HepG2 (cell line): ENCODE results near the gene KRI1. TPM values are rescaled to one million over a fixed set of nuclear protein-coding genes. Genes with fewer than 3 reads are reported as not detected.

Experiments
- ADNP ChIP-seq: sonication (generic); formaldehyde crosslinking; IDR thresholded peaks from 2 replicates; pipeline ENCODE4 v1.4.0; 2020; ENCODE audit warnings: missing genetic modification reagents
- CERS6 ChIP-seq: sonication (generic); formaldehyde crosslinking; IDR thresholded peaks from 2 replicates; pipeline ENCODE4 v1.5.0; 2020; ENCODE audit warnings: missing genetic modification reagents
- E2F1 ChIP-seq: sonication (generic); formaldehyde crosslinking; IDR thresholded peaks from 2 replicates; pipeline ENCODE4 v1.5.0; 2020; ENCODE audit warnings: missing genetic modification reagents
- GLI4 ChIP-seq: sonication (generic); formaldehyde crosslinking; IDR thresholded peaks from 2 replicates; pipeline ENCODE4 v1.5.1; 2020; ENCODE audit warnings: missing genetic modification reagents, mild to moderate bottlenecking, moderate library complexity, borderline replicate concordance
- HNRNPL ChIP-seq: fragments of 200-400 bp; formaldehyde crosslinking; IDR thresholded peaks from 2 replicates; pipeline ENCODE4 v1.6.1; 2017; ENCODE audit warnings: mild to moderate bottlenecking, low read depth, low read length
- IRF9 ChIP-seq: sonication (generic); formaldehyde crosslinking; IDR thresholded peaks from 2 replicates; pipeline ENCODE4 v1.8.0; 2022; ENCODE audit warnings: missing genetic modification reagents, mild to moderate bottlenecking, borderline replicate concordance
- KAT8 ChIP-seq: IDR thresholded peaks from 2 replicates; pipeline ENCODE4 v1.6.1; 2016; ENCODE audit warnings: missing genetic modification reagents, missing compliant biosample characterization
- NFE2L1 ChIP-seq: sonication (generic); formaldehyde crosslinking; IDR thresholded peaks from 2 replicates; pipeline ENCODE4 v1.4.0; 2020; ENCODE audit warnings: missing genetic modification reagents, mild to moderate bottlenecking, borderline replicate concordance
- REL ChIP-seq: sonication (generic); formaldehyde crosslinking; conservative IDR thresholded peaks from 2 replicates; pipeline ENCODE4 v1.8.0; 2022; ENCODE audit warnings: mild to moderate bottlenecking, missing genetic modification reagents, moderate library complexity
- SALL1 ChIP-seq: sonication (generic); formaldehyde crosslinking; IDR thresholded peaks from 2 replicates; pipeline ENCODE4 v1.8.0; 2022; ENCODE audit warnings: mild to moderate bottlenecking, missing genetic modification reagents
- SMAD1 ChIP-seq: sonication (generic); formaldehyde crosslinking; IDR thresholded peaks from 2 replicates; pipeline ENCODE4 v1.4.0; 2020; ENCODE audit warnings: missing genetic modification reagents, low read depth, mild to moderate bottlenecking, borderline replicate concordance
- TAF15 ChIP-seq: fragments of 200-400 bp; formaldehyde crosslinking; IDR thresholded peaks from one replicate; pipeline ENCODE4 v1.6.1; 2018; ENCODE audit warnings: mild to moderate bottlenecking, low read depth, low read length; ENCODE audit not compliant: poor library complexity, severe bottlenecking
- USF2 ChIP-seq, 2 experiments: sonication (generic) in 1 of 2; formaldehyde crosslinking in 1 of 2; IDR thresholded peaks; 2 replicates each; pipeline versions ENCODE4 v1.5.1 to v1.6.1; 2011 to 2020; ENCODE audit warnings: borderline replicate concordance in 1 of 2, low read depth in 1 of 2, low read length in 1 of 2, mild to moderate bottlenecking in 1 of 2, missing genetic modification reagents in 1 of 2, moderate library complexity in 1 of 2
- ZNF44 ChIP-seq: sonication (generic); formaldehyde crosslinking; IDR thresholded peaks from 2 replicates; pipeline ENCODE4 v1.5.1; 2020; ENCODE audit warnings: mild to moderate bottlenecking, missing genetic modification reagents
- ZNF607 ChIP-seq: sonication (generic); formaldehyde crosslinking; IDR thresholded peaks from 2 replicates; pipeline ENCODE4 v1.5.1; 2020; ENCODE audit warnings: missing genetic modification reagents, mild to moderate bottlenecking, borderline replicate concordance
- ZNF710 ChIP-seq: sonication (generic); formaldehyde crosslinking; IDR thresholded peaks from 2 replicates; pipeline ENCODE4 v1.5.0; 2020; ENCODE audit warnings: mild to moderate bottlenecking, missing genetic modification reagents, borderline replicate concordance
- ZNF770 ChIP-seq: sonication (generic); formaldehyde crosslinking; IDR thresholded peaks from 2 replicates; pipeline ENCODE4 v1.5.0; 2020; ENCODE audit warnings: mild to moderate bottlenecking, missing genetic modification reagents
- polyA plus RNA-seq, 8 experiments: library from polyadenylated mRNA; depleted of rRNA in 3 of 8; stranded (reverse) in 7 of 8; unstranded in 1 of 8; fragments of >200 nt; fragmentation: Illumina TruSeq in 4 of 8; extraction: Trizol in 4 of 8; gene quantifications; 2 replicates each; pipeline versions ENCODE4 v1.2.1 to v1.2.3, GENCODE V29; 2011 to 2016; ENCODE audit warnings: low read depth in 4 of 8, missing spikeins in 1 of 8, mixed read lengths in 1 of 8; ENCODE audit not compliant: insufficient read depth in 1 of 8
- total RNA-seq, 5 experiments: library from RNA; depleted of rRNA; stranded (reverse); fragments of >200 nt; fragmentation: Illumina TruSeq; extraction: Trizol; gene quantifications; 2 replicates each; pipeline ENCODE4 v1.2.3, GENCODE V29; 2016; ENCODE audit warnings: low read depth in 1 of 5

Gene KRI1
- total and polyA plus RNA-seq, 2 of the 13 experiments (the other 11 are each of a cell fraction or from before 2014, with no cell fraction given), result 9.1 to 11.7 TPM

GRCh38 chr19:10565567-10566407 lies at the start of gene KRI1 (continued):
- TF ChIP-seq KAT8 (CRISPR knock-in tag), result peak; percentile 88
- TF ChIP-seq ZNF607 (CRISPR knock-in tag), result peak; percentile 97
- TF ChIP-seq HNRNPL, result no peak
- TF ChIP-seq SALL1, result peak; percentile 95
- no peak for TF ChIP-seq ADNP
- no peak for TF ChIP-seq TAF15
- TF ChIP-seq E2F1 (CRISPR knock-in tag), result peak; percentile 85
- peak; percentile 91 for TF ChIP-seq REL (CRISPR knock-in tag)
- TF ChIP-seq ZNF44 (CRISPR knock-in tag), result peak; percentile 48; the same call in 1 of the 2 replicates
- TF ChIP-seq IRF9, result peak; percentile 95
- peak; percentile 82; the same call in 1 of the 2 replicates for TF ChIP-seq NFE2L1
- TF ChIP-seq ZNF710, result no peak
- TF ChIP-seq ZNF770 (CRISPR knock-in tag), result no peak
- 0 out of 2 replicates have a peak, but pooled peaks have one; percentile 26 for TF ChIP-seq GLI4
- TF ChIP-seq SMAD1, result peak; percentile 90
- TF ChIP-seq CERS6, result no peak
- no peak for TF ChIP-seq USF2 (IDR thresholded peaks at IDR 0.05; ENCODE audit: low read depth, low read length)
- no peak; the same call in 1 of the 2 replicates for TF ChIP-seq USF2 (CRISPR knock-in tag; IDR thresholded peaks at IDR 0.05; ENCODE audit: borderline replicate concordance)
